ENCODE data around the gene TRMT44.
A peak's percentile ranks its signal among the peaks of the same experiment; 100 is the strongest.

Gene TRMT44

GRCh38 chr4:8465615-8466611 is 25.3 kb downstream of the TRMT44 start:
- ATAC-seq (ENCODE audit: low read depth) (no peak), DNase-seq (ENCODE audit: low spot score) (no peak)
- H3K27me3 ChIP-seq (ENCODE audit: insufficient read depth, poor library complexity, severe bottlenecking), result no peaks in the 10 kb centered on the region
- H3K27ac ChIP-seq (ENCODE audit: poor library complexity, severe bottlenecking), result no peak overlapping the region
- no peaks in the 10 kb centered on the region for H3K4me1 ChIP-seq (ENCODE audit: insufficient read depth, poor library complexity, severe bottlenecking)
- H3K4me3 ChIP-seq (ENCODE audit: severe bottlenecking), result no peak overlapping the region
- no peaks in the 10 kb centered on the region for H3K9me3 ChIP-seq (ENCODE audit: severe bottlenecking)
- peaks cover 52% of the 10 kb centered on the region for H3K36me3 ChIP-seq (ENCODE audit: low read depth)
- TF ChIP-seq, protein P1, sequence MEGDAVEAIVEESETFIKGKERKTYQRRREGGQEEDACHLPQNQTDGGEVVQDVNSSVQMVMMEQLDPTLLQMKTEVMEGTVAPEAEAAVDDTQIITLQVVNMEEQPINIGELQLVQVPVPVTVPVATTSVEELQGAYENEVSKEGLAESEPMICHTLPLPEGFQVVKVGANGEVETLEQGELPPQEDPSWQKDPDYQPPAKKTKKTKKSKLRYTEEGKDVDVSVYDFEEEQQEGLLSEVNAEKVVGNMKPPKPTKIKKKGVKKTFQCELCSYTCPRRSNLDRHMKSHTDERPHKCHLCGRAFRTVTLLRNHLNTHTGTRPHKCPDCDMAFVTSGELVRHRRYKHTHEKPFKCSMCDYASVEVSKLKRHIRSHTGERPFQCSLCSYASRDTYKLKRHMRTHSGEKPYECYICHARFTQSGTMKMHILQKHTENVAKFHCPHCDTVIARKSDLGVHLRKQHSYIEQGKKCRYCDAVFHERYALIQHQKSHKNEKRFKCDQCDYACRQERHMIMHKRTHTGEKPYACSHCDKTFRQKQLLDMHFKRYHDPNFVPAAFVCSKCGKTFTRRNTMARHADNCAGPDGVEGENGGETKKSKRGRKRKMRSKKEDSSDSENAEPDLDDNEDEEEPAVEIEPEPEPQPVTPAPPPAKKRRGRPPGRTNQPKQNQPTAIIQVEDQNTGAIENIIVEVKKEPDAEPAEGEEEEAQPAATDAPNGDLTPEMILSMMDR (IDR thresholded peaks at IDR 0.05; ENCODE audit: poor library complexity, severe bottlenecking), result no peak

- DNase-seq (ENCODE audit: low spot score) (no peak), ATAC-seq (ENCODE audit: low read depth) (no peak)
- Histone ChIP-seq H3K9me3 (ENCODE audit: severe bottlenecking) (no peaks in the 10 kb centered on the region), H3K27ac (ENCODE audit: poor library complexity, severe bottlenecking) (no peak overlapping the region), H3K4me1 (ENCODE audit: insufficient read depth, poor library complexity, severe bottlenecking) (no peaks in the 10 kb centered on the region), H3K36me3 (ENCODE audit: low read depth) (peaks cover 49% of the 10 kb centered on the region), H3K27me3 (ENCODE audit: insufficient read depth, poor library complexity, severe bottlenecking) (no peaks in the 10 kb centered on the region), H3K4me3 (ENCODE audit: severe bottlenecking) (no peak overlapping the region)
- TF ChIP-seq, protein P1 (IDR thresholded peaks at IDR 0.05; ENCODE audit: poor library complexity, severe bottlenecking), result no peak
These were observed 26.4 kb downstream of the TRMT44 start for GRCh38 chr4:8467016-8467415.

DNA sequence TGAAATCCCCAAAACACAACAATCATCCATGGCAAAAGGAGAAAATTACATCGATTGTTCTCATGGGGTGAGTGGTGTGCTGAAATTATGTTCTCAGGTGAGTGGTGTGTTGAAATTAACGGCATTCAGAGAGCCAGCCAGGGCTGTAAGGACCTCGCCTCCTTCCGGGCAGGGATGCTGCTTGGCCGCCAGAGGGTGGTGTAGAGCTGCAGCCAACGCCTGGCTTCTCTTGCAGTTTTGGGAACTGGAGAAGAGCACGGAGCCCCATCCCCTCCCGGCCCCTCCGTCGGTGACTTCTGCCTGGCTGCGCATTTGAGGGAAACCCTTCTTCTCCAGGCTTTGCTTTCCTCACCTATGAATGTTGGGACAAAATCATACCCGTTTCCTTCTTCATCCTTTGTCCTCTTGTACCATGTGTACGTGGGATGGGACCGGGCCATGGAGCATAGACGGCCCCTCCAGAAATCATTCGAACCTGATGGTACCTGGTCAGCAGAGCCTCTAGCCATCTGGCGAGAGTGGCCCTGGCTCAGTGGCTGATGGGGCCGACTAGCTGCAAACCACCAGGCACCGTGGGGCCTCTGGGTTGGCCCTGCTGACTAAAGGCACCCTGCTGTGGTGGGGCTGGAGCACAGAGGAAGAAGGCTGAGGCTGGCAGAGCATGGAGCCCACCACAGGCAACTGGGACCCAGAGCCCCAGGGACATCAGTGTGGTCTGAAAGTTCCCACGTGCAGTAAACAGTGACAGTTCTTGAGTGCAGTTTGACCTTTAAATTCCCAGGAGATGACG is 28.4 kb downstream of the TRMT44 start:
- Histone ChIP-seq H3K27me3 (ENCODE audit: insufficient read depth, poor library complexity, severe bottlenecking) (no peaks in the 10 kb centered on the region), H3K36me3 (ENCODE audit: low read depth) (peaks cover 37% of the 10 kb centered on the region), H3K4me1 (ENCODE audit: insufficient read depth, poor library complexity, severe bottlenecking) (no peaks in the 10 kb centered on the region), H3K9me3 (ENCODE audit: severe bottlenecking) (no peaks in the 10 kb centered on the region), H3K4me3 (ENCODE audit: severe bottlenecking) (no peak overlapping the region), H3K27ac (ENCODE audit: poor library complexity, severe bottlenecking) (no peak overlapping the region)
- DNase-seq (ENCODE audit: low spot score), result no peak
- TF ChIP-seq, protein P1 (IDR thresholded peaks at IDR 0.05; ENCODE audit: poor library complexity, severe bottlenecking), result peak; percentile 92
- peak; percentile 72 for ATAC-seq (ENCODE audit: low read depth)

- H3K9me3 ChIP-seq (ENCODE audit: severe bottlenecking), result no peaks in the 10 kb centered on the region
- TF ChIP-seq, protein P1 (IDR thresholded peaks at IDR 0.05; ENCODE audit: poor library complexity, severe bottlenecking), result no peak
- H3K4me3 ChIP-seq (ENCODE audit: severe bottlenecking), result no peak overlapping the region
- no peaks in the 10 kb centered on the region for H3K27me3 ChIP-seq (ENCODE audit: insufficient read depth, poor library complexity, severe bottlenecking)
- H3K36me3 ChIP-seq (ENCODE audit: low read depth), result peaks cover 32% of the 10 kb centered on the region
- ATAC-seq (ENCODE audit: low read depth), result no peak
- DNase-seq (ENCODE audit: low spot score), result no peak
- H3K4me1 ChIP-seq (ENCODE audit: insufficient read depth, poor library complexity, severe bottlenecking), result no peaks in the 10 kb centered on the region
- no peak overlapping the region for H3K27ac ChIP-seq (ENCODE audit: poor library complexity, severe bottlenecking)
These were observed 29.0 kb downstream of the TRMT44 start for GRCh38 chr4:8469550-8469949.
